Left forelimb (tissue), 1 donor: ENCODE results near the gene MTHFD2L.
"Not testable (repeated sequence)": the region's sequence is repeated elsewhere in the genome, so short reads cannot be mapped to it uniquely, and the experiment has no call there.

ENCODE experiments used
- DNase-seq: peaks from one replicate; pipeline ENCODE4 v3.0.0-alpha.2; 2018; ENCODE audit warnings: low spot score

MTHFD2L gene

DNA sequence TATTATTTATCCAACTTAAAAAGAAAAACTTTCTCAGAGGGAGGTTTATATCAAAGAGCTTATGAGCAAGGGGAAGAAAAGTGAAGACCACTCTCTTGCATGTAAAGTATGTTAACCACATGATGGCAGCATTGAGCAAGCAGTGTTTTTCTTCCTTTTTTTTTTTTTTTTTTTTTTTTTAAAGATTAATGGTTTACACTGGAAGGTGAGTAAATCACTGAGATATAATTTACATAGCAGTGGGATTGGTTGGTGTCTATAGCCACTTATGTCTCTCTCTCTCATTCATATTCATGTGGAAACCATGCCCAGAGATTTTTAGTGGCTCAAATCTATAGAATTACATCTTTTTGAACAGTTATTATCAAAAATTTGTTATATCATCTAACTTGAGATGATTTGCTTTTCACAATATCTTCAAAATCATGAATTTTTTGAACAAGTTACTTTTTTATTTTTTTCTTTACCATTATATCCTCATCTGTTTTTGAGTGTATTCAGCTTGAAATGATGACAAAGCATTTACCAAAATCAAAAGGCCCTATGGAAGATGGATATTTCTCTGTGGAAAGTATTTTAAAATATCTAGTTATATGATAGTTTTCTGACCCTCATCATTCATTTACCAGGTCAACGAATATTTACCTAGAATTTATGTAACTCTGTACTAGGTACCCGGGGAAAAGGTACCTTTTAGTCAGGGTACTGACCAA, 31.6 kb downstream of the MTHFD2L start:
- DNase-seq = no peak

DNA sequence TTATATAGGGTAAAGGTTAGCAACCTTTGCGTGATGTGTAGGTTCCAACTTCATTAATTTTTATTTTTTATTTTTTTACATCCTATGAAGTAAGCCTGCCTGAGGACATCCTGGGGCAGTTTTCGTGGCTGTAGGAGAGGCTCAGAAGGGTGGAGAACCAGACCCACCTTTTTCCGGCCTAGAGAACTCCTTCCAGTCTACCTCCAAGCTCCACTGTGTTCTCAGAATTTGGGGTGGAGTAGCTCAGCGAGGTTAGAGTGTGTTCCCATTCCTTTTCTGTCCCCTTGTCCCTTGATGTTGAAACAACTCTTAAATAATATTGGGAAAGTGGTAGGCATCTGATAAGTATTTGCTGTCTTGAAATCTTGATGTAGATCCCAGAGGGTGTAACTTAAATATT, 32.4 kb downstream of the MTHFD2L start:
- no peak for DNase-seq

DNA sequence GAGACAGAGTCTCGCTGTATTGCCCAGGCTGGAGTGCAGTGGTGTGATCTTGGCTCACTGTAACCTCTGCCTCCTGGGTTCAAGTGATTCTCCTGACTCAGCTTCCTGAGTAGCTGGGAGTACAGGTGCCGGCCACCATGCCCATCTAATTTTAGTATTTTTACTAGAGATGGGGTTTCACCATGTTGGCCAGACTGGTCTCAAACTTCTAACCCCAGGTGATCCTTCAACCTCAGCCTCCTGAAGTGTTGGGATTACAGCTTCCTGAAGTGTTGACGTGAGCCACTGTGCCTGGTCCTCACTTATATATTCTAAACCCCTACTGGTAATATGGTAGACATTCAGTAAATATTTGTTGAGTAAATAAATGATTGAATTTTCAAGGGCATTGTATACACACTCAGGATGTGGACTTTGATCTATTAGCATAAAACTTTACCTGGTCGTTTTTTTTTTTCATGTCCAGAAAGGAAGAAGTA, 33.0 kb downstream of the MTHFD2L start:
- no peak for DNase-seq

DNA sequence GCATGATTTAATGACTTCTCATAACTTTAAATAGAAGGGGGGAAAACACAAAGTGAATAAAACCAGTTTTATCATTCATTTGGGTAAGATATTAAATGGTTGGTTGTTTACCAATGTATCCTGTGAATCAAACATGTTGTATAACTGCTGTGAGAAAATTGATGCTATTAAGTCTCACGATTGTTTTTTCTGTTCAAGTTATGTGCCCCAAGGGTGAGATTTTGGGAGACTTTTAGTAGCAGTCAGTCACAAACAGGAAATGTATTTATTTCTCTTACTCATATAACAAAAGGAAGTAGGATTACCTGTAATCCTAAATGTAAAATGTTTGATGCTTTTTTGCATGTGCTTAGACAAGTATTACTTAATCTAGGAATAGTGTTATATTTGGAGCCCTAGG, 39.2 kb downstream of the MTHFD2L start:
- DNase-seq = no peak

DNA sequence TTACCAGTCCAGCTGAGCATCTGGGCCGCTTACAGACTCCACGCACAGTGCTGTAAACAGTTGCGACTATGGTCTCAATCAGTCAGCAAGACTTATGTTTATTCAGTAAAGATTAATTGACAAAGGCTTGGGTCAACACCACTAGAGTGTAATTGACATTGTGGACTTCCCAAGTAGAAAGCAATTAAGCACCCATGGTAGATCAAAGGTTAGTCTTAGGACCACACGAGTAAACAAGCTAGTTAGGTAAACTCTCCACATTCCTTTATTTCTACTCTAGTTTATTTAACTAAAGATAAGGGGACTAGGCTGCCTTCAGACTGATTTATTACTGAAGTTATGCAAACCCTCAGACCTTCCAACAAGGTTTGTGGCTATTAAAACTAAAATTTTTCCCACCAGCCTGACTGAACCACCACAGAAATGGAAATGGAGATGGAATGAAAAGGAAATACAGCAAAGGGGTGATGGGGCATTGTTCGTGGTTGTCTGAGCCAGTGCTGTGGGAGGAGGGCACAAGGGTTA, 44.2 kb downstream of the MTHFD2L start:
- no peak for DNase-seq

DNA sequence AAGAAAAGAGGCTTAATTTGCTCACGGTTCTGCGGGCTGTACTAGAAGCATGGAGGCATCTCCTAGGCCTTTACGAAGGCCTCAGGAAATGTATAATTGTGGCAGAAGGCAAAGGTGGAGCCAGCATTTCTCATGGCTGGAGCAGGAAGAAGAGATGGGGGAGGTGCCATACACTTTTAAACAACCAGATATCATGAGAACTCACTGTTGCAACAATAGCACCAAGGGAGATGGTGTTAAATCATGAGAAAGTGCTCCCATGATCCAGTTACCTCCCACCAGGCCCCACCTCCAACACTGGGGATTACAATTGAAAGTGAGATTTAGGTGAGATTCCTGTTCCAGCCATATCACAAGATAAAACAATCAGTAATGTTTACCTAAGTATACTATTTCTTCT, 45.5 kb downstream of the MTHFD2L start:
- no peak for DNase-seq

DNA sequence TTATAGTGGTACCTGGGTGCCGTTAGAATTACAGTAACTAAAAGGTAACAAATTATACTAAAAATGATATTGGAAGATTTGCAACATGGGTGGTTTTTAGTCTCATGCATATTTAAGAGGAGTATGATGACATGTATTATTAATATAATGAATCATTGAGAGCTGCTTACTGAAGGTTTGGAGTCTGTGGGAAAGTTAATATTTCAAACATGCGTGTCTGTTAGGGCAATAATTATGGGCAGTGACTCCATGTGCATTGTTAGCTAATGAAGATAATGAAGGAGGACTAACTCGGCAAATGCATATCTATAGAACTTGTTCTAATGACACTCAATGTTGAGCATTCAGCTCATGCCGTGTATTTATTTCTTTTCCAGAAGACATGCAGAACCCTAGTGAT, 47.1 kb downstream of the MTHFD2L start:
- DNase-seq = no peak

DNA sequence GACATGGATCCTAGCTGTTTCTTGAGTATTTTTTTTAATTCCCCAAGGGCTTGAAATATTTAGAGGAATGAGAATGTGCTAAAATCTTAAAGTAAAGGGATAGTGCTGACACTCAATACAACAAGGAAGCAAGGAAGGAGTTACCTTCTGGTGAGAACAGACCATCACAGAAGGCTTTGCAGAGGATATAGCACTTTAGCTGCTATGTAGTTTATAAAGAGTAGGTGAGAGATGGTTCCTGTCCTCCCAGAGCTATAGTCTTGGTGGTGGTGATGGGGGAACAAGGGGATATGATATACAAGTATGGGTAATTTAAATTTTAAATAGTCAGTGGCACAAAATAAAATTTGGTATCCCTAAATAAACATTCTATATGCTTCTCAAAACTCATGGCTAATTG, 47.6 kb downstream of the MTHFD2L start:
- no peak for DNase-seq

DNA sequence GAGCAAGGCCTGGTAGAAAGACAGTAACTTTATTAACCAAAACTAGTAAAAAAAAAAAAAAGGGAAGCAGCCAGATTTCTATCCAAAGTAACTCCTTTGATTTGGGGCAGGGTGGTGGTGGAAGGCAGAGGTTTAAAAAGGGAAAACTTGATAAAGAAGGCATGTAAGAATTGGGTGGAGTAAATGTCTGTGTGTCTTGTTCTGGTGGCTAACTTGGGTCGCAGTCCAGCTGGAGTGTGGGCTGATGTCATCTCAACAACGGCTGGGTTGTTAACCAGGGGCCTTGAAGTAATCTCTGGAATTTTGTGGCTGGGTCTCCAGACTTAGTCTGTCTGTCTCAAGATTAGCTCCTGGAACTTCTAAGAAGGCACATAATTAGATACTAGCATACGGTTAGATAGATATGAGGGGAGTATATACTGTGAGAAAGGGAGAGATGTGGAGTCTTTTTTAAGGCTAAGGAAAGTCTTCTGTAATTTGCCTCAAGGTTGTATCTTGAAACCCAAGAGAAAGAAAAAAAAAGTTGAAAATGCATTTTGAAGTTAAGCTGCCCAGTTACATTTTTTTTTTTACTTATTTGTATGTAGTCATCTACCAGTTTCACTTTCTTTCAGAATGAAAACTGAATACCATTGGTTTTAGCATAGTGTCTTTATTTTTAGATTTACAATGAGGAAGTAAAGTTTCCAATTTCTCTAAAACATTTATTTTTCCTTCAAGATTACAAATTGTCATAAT, 48.3 kb downstream of the MTHFD2L start:
- DNase-seq = no peak

DNA sequence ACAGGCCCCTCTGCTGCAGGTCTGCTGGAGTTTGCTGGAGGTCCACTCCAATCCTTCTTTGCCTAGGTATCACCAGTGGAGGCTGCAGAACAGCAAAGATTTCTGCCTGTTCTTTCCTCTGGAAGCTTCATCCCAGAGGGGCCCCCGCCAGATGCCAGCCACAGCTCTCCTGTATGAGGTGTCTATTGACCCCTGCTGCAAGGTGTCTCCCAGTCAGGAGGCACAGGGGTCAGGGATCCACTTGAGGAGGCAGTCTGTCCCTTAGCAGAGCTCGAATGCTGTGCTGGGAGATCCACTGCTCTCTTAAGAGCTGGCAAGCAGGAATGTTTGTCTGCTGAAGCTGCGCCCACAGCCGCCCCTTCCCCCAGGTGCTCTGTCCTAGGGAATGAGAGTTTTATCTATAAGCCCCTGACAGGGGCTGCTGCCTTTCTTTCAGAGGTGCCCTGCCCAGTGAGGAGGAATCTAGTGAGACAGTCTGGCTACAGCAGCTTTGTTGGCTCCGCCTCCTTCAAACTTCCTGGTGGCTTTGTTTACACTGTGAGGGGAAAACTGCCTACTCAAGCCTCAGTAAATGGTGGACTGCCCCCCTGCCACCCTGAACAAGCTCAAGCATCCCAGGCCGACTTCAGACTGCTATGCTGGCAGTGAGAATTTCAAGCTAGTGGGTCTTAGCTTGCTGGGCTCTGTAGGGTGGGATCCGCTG, 56.7 kb downstream of the MTHFD2L start:
- DNase-seq = not testable (repeated sequence)

DNA sequence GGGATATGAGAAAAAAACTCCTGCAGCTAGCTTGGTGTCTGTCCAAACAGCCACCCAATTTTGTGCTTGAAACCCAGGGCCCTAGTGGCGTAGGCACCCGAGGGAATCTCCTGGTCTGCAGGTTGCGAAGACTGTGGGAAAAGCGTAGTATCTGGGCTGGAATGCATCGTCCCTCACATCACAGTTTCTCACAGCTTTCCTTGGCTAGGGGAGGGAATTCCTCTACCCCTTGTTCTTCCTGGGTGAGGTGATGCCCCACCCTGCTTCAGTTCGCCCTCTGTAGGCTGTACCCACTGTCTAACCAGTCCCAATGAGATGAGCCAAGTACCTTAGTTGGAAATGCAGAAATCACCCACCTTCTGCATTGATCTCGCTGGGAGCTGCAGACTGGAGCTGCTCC, 57.3 kb downstream of the MTHFD2L start:
- not testable (repeated sequence) for DNase-seq

DNA sequence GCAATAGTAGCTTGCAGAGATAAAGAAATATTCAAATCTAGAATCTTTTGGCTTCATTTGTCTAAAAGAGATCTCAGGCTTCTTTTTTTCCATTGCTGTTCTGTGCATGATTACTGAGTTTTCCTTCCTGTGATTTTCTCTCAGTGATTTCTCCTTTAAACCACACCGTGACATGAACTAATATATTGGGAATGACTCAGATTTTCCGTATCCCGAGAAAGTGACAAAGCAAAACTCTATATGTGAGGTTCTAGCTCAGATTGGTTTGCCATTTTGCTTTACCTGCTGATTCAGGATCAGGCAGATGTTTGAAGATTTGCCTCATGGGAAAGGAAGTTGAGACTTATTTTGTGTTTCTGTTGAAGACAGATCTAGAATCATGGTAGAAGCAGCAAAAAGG, 59.4 kb downstream of the MTHFD2L start:
- no peak for DNase-seq

DNA sequence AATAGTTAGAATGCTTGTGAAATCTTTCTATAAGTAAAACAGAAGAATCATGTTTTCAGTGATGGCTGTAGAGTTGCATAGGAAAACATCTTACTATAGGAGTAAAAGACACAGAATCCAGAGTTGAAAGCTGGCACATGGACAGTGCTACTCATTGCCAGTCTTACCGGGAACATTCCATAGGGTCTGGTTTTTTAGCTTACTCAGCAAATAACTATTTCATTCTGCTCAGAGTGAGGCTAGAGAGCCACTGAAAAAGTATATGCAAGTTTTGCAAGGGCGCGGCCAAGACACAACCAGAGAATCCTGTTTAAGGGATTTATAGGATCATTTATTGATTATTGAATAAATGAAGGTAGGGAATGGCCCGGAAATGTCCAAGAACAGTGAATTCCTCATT, 60.3 kb downstream of the MTHFD2L start:
- DNase-seq = no peak

DNA sequence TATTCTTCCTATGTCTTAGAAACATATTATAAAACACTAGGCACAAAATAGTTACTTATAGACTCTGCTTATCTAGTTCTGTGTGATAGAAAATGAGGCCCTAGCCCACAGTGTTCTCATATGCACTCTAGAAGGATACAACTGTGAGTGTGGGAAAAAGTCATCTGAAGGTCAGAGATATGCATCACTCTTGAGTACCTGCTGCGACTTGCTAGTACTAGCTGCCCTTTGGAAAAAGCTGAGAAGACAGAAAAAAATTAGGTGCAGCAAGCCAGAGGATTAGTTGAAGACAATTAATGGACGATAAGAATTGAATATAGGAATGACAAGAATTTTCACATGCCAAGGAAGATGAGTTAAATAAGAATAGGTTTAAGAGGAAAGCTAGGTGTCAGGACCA, 61.3 kb downstream of the MTHFD2L start:
- no peak for DNase-seq

DNA sequence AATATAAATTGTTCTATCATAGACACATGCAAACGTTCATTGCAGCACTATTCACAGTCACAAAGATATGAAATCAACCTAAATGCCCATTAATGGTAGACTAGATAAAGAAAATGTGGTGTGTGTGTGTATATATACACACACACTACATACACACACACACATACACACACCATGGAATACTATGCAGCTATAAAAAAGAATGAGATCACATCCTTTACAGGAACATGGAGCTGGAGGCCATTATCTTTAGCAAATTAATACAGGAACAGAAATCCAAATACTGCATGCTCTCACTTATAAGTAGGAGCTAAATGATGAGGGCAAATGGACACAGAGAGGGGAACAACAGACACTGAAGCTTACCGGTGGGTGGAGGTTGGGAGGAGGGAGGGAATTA, 65.2 kb downstream of the MTHFD2L start:
- DNase-seq = no peak

DNA sequence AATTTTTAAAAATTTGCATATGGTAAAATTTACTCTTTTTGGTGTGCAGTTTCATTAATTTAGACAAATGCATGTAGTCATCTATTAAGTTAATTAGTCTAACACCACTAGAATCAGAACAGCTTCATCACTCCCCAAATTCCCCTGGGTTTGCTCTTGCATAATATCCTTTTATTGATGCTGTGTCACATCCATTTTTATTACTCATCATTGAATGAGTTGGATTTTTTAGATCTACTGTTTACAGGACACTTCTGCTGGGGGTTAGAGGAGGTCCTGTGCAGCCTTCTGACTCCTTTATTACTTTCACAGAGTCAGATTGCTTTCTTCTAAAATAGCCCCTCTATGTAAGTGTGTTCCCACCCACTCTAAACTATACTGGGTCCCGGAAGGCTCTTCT, 65.9 kb downstream of the MTHFD2L start:
- no peak for DNase-seq

DNA sequence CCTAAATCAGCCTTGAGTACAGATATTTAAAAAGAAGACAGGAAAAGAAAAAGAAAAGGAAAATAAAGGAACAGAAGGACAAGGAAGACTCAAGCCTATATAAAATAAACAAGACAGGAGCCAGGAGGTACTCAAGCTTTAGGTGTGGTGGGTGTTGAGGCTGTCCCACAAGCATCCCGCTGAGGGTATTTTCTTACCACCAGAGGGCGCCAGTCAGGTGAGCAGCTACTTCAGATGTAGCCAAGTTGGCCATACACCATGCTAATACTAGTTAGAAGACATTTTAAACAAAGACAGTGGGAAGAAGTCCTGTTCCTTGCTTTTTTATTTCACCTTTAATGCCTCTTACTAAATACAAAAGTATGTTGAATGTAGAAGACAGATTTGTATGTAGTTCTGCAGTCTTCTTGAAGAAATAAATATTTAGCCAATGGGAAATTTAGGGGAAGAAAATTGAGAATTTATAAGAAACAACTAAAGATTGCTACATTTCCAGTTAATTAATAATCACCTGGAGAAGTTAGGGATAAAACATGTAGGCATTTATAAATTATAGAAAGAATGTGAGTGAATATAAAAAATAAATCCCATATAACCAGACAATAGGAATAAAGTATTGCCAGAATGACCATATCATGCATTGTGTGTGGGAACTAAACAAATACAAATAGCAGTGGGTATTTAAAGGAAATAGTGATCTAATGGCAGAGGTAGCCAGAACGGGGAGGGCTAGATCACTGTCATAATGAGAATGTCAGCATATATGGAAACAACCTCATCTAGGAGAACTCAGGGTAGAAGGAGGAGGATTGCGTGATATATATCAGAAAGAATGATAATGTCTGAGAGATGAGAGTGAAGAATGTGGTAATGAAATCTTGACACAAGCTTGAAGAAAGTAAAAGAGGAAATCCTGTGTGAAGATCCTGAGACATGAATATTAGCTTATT, 71.0 kb downstream of the MTHFD2L start:
- no peak for DNase-seq

DNA sequence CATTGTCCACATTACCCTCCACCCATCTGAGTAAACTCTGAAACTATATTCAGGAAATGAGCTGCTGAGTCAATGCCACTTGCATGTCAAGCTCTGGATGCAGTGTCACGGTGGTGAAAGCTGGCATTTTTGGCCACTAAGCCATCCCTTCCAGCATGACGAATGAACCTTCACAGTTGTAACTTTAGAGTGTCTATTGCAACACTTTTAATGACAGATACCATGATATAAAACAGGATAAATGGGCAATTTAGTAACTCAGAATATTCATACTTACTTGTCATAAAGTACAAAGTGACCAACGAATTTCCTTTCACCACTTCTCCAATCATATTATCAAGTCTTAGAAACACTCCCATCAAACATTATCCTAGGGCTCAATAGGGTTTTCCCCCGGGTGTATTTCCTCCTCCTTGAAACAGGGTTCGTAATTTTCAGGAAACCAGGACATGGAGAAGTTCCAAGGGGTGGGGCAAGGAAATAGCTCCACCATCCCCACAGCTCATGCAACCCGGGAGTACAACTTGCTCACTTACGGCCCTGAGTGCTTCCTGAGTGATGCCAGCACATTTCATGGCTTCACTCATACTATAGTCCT, 73.1 kb downstream of the MTHFD2L start:
- no peak for DNase-seq

DNA sequence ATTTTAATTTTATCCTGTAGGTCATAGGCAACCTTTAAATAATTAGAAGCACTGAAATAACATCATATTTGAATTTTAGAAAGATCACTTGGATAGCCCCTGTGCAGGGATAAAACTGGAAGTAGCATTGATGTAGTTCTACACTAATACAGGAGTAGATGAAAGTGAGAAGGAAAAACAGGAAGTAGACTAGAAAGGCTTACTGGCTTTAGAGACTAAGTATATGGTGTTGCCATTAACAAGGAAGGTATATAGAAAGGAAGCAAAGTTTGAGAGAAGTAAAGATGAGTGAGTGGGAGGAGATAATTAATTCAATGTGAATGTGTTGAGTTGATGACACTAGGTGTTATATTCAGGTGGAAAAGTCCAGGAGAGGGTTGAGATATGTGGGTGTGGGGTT, 77.2 kb downstream of the MTHFD2L start:
- DNase-seq = no peak

DNA sequence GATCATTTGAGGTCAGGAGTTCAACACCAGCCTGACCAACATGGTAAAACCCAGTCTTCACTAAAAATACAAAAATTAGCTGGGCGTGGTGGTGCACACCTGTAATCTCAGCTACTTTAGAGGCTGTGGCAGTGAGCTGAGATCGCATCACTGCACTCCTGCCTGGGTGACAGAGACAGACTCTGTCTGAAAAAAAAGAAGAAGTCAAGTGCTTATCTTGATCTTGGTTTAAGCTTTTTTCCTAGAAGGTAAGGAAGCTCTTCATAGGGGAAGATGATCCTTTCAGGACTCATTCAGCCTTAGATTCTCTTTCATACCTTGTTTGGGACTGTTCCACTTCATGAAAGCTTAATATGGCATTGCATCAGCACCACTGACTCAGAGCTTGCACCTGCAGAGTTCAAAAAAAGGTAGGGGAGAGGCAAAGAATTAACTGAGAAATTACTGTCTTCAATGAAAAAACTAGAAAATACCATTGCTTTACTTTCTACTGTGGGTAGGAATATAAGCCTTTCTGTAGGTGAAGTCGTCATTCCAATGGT, 79.6 kb downstream of the MTHFD2L start:
- DNase-seq = no peak

DNA sequence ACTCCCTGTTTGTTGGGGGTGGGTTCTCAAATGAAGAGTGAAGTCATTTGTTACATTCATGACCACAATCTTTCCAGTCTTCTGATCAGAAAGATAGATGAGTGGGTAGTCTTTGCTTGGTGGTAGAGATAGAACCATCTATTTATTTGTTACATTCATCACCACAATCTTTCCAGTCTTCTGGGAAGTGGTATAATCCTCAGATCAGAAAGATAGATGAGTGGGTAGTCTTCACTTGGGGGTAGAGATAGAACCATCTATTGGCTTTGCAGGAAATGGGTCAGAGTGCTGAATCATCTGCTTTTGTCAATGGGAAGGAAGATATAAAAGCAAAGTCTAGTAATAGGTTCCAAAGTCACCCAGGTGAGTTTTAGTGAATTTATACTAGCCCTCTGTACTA, 86.1 kb downstream of the MTHFD2L start:
- no peak for DNase-seq
